ENCODE data around the gene SETBP1.

The SETBP1 gene

DNA sequence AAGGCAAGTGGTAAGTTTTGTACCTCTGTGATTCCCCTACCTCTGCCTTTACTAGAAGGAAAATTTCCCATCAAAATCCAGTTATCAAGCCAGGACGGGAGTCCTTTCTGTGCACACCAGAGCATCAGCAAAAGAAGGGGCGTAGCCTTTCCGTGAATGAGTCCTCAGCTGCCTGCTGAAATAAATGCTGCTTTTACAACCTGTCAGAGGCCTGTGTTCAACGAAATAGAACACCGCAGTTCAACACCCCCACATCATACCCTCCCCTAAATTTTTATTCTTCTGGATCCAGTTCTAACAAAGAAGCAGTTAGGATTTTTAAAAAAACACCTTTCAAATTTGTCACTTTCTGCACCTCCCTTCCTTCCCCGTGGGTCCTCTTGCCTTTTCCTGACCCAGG is 135.8 kb downstream of the SETBP1 start:
- no peak for DNase-seq (ENCODE audit: low spot score)

- no peak for DNase-seq (ENCODE audit: low spot score)
These were observed 137.3 kb downstream of the SETBP1 start for GRCh38 chr18:44817831-44818473.

- no peak for DNase-seq (ENCODE audit: low spot score)
These were observed 138.1 kb downstream of the SETBP1 start for GRCh38 chr18:44818668-44819403.

GRCh38 chr18:44819944-44820510 is 139.3 kb downstream of the SETBP1 start:
- DNase-seq (ENCODE audit: low spot score): peak; percentile 13

DNA sequence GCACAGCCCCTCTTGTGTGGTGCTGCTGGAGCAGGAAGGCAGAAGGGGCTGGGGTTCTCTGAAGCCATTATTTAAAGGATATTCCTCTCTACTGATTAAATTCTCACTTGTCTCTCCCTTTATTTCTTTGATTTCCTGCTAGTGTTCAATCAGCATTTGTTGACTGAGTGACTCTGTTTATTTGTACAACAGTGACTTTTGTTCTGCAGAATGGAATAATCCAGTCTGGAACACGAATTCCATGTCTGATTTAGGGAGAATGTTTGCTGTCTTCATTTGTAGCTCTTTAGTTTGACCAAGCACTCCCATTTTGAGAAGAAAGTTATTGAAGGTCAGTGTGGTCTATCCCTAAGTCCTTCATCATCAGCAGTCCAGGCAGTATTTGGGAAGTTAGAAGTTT is 141.2 kb downstream of the SETBP1 start:
- no peak for DNase-seq (ENCODE audit: low spot score)

- DNase-seq (ENCODE audit: low spot score): no peak
These were observed 142.6 kb downstream of the SETBP1 start for GRCh38 chr18:44823286-44823685.

GRCh38 chr18:44823782-44824181 is 143.1 kb downstream of the SETBP1 start:
- DNase-seq (ENCODE audit: low spot score): peak; percentile 34

GRCh38 chr18:44824884-44825283 is 144.2 kb downstream of the SETBP1 start:
- no peak for DNase-seq (ENCODE audit: low spot score)

GRCh38 chr18:44826418-44827259 is 146.0 kb downstream of the SETBP1 start:
- DNase-seq (ENCODE audit: low spot score): peak; percentile 68

DNA sequence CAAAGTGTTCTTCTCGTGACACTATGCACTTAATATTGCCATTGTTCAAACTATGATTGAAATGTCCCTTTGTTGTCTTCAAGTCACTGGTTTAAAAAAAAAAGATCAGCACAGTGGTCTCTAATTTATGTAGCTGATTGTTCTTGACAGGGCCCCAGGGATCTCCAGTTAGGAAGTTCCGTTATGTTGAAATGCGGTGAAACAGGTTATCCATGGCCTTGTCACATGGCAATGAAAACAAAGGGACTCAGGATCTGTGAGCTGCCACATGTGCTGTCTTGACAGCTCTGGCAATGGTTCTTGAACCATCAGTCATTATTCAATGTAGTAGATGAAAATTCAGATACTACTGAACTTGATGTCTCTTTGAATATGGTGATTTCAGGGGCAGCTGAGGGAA is 147.4 kb downstream of the SETBP1 start:
- no peak for DNase-seq (ENCODE audit: low spot score)

GRCh38 chr18:44830581-44830980 is 149.9 kb downstream of the SETBP1 start:
- DNase-seq (ENCODE audit: low spot score): no peak

- DNase-seq (ENCODE audit: low spot score): no peak
These were observed 153.1 kb downstream of the SETBP1 start for GRCh38 chr18:44833786-44834185.

- no peak for DNase-seq (ENCODE audit: low spot score)
These were observed 154.3 kb downstream of the SETBP1 start for GRCh38 chr18:44834867-44835469.

DNA sequence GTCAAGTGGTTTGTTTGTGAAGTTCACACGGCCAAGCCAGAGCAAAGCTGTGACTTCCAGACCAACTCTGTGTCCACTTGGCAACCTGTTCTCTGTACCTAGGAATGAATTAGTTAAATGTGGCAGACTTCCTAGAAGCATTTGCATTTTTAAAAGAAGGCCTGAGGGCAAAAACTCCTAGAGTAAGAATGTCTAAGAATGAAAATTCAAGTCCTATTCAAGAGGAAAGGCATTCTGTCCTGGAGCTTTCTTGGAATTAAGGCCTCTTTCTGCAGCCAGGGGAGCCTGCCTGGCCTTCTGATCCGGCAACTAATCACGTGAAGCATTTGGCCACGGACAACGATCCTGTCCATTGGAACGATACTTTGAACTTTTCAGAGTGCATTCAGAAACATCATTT is 155.0 kb downstream of the SETBP1 start:
- DNase-seq (ENCODE audit: low spot score): no peak

DNA sequence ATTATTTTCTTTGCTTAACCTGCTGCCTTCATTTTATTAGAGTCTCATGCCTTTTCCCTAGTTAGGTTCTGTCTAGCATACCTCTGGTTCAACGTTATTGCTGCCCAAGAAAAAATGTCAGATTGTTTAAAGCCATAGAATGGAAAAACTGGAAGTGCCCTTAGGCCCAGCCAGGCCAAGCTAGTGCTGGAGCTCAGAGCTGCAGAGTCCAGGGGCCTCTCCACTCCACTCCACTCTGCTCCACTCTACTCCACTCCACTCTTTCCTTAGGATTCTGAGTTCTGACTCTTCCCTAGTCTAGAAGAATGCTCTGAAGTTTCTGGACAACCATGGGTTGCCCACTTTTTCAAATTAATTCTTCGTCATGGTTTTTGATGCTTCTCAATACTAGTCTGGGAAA is 155.6 kb downstream of the SETBP1 start:
- no peak for DNase-seq (ENCODE audit: low spot score)

GRCh38 chr18:44837482-44838180 is 156.9 kb downstream of the SETBP1 start:
- DNase-seq (ENCODE audit: low spot score): no peak

- DNase-seq (ENCODE audit: low spot score): peak; percentile 75
These were observed 158.4 kb downstream of the SETBP1 start for GRCh38 chr18:44838971-44839666.

- no peak for DNase-seq (ENCODE audit: low spot score)
These were observed 159.5 kb downstream of the SETBP1 start for GRCh38 chr18:44840058-44840790.

DNA sequence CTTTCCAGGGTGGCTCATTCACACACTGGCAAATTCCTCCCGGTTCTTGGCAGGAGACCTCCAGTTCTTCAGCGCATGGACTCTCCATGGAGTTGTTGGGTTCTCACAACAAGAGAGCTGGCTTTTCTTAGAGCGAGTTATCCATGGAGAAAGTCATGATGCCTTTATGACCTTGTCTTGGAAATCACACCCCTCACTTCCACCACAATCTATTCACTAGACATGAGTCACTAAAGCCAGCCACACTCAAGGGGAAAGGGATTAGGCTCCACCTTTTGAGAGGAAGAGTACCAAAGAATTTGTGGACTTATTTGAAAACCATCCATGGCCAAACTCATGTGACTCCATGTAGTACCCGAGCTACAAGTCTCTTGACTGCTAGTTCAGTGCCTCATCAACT is 160.5 kb downstream of the SETBP1 start:
- DNase-seq (ENCODE audit: low spot score): no peak
